NCI-H146 treated with DMSO at 0.1 percent for 48 hours (cell line): ENCODE data around the gene SLC23A2.

Source experiments
- DNase-seq: peaks from one replicate; lab custom pipeline; 2025; ENCODE audit not compliant: unreplicated experiment; lab: John Stamatoyannopoulos, UW

The SLC23A2 gene

DNA sequence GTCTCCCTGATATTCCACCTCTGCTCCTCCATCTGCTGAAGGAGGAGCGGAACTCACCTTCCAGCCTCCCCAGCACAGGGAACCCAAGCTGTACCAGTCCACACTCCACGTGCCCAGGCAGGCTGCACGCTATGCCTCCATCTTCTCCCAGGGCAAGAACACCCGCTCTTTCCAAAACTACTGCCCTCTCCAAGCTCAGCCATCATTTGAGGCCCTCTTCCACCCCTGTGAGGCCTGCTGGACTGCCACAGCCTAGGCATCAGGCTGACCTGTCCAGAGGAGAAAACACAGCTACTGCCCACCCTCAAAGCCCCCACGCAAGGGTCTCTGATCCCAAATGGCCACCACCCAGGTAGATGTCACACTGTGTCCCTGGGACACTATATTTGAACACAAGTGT is 179.7 kb downstream of the SLC23A2 start:
- DNase-seq: no peak

DNA sequence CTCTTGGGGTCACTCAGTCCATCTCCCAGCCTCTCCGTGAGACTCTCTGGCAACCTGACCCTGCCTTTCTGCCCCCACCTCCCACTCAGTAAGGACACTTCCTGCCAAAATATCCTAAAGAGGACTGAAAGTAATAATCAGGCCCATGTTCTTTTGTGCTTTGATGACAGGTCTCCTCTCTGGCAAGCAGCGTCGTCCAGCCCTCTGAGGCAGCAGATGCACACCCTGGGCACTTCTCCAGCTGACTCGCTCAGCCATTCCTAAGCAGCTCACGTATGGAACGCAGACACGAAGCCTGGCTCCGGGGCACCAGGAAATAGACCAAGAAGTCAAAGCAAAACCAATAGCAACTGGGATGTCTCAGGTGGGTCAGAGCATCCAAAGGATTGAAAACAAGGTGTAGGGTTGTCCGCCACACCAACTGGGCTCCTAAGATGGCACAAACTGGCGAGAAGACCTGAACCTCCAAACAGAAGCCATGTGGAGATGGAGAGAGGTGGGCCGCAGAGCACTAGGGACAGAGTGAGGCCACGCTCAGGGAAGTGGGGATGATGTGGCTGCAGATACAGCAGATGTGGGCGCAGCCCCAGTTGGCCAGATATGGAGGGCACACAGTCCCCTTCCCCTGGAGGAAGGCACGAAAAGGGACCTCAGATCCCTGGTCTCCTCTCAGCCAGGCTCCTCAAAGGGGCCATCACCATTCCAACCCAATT is 180.3 kb downstream of the SLC23A2 start:
- DNase-seq: no peak

GRCh38 chr20:4819901-4820300 is 181.4 kb downstream of the SLC23A2 start:
- no peak for DNase-seq

GRCh38 chr20:4817230-4817671 is 184.1 kb downstream of the SLC23A2 start:
- DNase-seq: no peak

DNA sequence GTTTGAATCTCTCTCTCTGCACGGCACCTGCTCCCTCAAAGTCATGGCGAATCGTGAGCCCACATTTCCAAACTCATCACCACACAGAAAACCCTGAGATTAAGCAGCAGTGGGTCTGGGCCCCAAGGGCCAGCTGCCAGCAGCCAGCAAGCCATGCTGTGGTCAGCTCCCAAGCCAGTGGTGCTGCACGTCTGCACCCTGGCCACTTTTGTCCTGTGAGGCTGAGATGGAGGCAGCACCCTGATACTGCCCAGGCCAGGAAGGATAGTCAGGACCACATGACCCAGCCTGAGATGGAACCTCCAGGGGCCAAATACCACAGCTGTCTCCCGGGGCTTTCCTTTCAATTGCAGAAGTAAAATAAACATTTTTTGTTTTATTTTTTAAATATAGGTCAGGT is 185.7 kb downstream of the SLC23A2 start:
- DNase-seq: no peak

GRCh38 chr20:4814696-4815252 is 186.5 kb downstream of the SLC23A2 start:
- no peak for DNase-seq

GRCh38 chr20:4813863-4814695 is 187.2 kb downstream of the SLC23A2 start:
- no peak for DNase-seq

- no peak for DNase-seq
Measured at GRCh38 chr20:4813076-4813862, 188.0 kb downstream of the SLC23A2 start.

GRCh38 chr20:4812641-4813075 is 188.7 kb downstream of the SLC23A2 start:
- no peak for DNase-seq

DNA sequence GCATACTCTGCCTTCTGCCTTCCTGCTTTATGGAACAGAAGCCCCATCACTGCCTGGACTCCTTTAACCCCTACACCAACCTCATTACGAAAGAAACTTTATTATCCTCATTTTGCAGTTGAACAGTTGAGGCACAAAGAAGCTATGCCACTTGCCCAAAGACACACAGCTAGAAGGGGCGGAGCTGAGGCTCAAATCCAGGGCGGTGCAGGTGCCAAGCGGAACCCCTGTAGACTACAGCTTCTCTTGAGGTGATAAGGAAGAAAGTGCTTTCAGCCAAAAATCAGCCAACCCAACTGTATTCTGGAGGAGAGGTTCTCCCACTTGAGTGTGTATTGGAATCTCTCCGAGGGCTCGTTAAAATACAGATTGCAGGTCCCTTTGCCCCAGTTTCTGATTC is 189.1 kb downstream of the SLC23A2 start:
- no peak for DNase-seq

- DNase-seq: no peak
Measured at GRCh38 chr20:4811661-4812181, 189.6 kb downstream of the SLC23A2 start.

DNA sequence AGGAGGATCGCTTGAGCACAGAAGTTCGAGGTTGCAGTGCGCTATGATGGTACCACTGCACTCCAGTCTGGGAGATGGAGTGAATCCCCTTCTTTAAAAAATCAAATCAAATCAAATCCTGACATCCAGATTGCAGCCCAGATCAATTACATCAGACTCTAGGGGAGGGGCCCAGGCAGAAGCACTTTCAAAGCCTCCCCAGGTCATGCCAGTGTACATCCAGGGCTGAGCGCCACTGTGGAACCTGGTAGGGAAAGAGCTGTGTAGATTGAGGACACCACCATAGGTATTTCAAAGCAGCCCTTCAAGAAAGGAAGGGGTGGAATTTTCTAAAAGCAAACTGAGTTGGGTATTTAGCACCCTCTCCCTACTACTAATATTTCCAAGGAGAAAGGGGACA is 190.1 kb downstream of the SLC23A2 start:
- no peak for DNase-seq

GRCh38 chr20:4810426-4811019 is 190.8 kb downstream of the SLC23A2 start:
- DNase-seq: no peak

DNA sequence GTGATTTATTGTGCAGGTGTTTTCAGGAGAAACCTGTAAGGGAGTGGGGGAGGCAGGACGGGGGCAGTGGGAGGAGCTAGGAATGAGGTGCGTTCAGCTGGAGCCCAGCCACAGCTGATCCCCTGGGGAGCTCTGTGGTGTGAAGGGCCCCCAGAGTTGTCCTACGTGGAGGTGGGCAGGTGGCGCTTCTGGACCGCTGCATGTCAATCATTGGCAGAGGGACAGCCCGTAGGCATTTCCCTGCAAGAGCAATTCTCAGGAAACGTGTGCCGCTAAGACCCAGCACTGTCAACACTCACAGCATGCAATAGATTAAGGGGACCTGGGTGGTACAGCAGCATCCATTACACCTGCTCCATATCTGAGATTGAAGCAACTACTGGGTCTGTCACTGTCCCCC is 191.6 kb downstream of the SLC23A2 start:
- peak; percentile 49 for DNase-seq

- no peak for DNase-seq
Measured at GRCh38 chr20:4808872-4809271, 192.4 kb downstream of the SLC23A2 start.

- DNase-seq: no peak
Measured at GRCh38 chr20:4805663-4806449, 195.5 kb downstream of the SLC23A2 start.

DNA sequence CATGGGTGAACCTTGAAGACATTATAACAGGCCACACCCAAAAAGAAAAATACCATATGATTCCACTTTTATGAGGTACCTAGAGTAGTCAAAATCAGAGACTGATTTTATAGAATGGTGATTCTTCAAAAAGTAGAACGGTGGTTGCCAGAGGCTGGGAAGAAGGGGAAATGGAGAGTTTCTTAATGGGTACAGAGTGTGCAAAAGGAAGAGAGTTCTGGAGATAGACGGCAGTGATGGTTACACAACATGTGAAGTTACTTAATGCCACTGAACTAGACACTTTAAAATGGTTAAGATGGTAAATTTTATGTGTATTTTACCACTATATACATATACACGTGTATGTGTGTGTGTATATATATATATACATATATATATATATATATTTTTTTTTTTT is 198.8 kb downstream of the SLC23A2 start:
- no peak for DNase-seq
